GM19468 (cell line): Measurements from ENCODE around the gene TAF3.

ENCODE experiments used
- ATAC-seq: cut with Tn5 transposase; IDR thresholded peaks from one replicate; pipeline ENCODE4 v1.9.1; 2021; ENCODE audit warnings: mild to moderate bottlenecking, moderate library complexity, moderate number of reproducible peaks; ENCODE audit not compliant: unreplicated experiment; ENCODE audit errors: extremely low read depth

Gene TAF3

GRCh38 chr10:7932301-7933036, 114.2 kb downstream of the TAF3 start:
- ATAC-seq, result no peak

DNA sequence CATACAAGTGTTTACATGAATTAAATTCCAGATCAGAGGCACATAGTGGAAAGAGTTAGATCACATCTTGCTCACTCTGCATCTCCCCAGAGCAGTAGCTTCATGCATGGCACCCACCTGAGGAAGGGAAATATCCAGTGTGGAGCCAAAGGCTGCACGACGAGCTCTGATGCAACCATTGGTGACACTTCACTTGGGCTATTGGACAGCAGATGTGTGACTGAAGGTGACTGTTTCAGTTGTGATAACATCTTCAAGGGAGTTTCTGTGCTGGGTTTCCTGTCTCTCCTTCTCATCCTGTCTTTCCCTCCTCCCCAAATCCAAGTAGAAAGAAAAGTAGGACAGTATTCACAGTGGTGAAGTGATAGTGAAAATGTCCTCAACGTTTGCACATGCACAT, 115.0 kb downstream of the TAF3 start:
- ATAC-seq, result no peak

DNA sequence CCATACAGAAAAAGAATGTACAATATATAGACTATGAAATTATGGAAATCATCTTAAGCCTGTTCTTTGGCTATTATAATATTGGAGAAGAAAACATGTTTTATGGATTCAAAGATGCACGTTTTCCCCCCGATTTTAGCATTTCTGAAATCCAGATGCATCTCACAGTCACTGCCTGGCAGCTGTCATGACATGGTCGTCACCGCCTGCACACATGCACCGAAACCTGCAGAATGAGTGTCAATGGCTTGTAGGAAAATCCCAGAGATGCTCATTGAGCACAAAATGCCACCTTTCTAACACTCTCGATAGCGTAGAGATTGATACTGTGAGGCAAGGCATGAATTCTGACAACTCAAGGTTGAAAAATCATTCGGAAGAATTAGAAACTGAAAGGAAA, 115.5 kb downstream of the TAF3 start:
- ATAC-seq, result no peak

GRCh38 chr10:7937315-7937945, 119.1 kb downstream of the TAF3 start:
- ATAC-seq, result no peak

DNA sequence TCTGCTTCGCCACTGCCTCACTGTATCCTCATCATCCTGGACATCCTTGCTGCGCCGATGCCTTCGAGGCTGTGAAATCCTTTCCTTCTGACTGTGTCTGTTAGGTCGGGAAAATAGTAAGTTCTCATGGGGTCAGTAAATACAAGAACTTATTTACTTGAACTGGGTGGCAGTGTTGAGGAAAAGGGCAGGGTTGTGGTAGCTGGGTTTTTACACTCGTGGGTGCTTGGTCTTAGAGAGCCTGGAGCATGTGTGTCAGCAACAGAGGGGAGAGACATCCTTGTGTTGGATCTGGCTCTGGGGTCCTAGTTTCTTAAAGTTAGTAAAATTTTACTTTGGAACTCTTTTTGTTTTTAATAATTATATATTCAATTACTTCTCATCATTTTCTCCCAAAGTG, 123.3 kb downstream of the TAF3 start:
- no peak for ATAC-seq

- no peak for ATAC-seq
Measured at GRCh38 chr10:7942316-7942715, 124.0 kb downstream of the TAF3 start.

DNA sequence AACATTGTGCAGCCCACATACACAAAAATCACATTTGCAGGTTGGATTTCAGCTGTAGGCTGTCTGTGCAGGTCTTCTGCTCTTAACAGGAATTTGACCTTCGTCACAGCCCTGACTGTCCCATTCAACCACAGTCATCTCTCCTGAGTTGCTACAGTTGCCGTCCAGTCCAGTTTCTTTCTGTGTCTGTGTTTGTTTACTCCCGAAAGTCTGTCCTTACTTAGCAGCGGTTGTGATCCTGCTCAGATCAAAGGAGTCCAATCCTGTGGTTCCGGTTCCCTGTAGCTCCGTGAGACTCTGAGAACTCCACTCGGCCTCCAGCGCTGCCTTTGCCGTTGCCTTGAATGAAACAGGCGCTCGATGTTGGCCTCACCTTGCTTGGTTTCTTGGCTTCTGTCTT, 124.6 kb downstream of the TAF3 start:
- ATAC-seq, result no peak

GRCh38 chr10:7944215-7944480, 125.8 kb downstream of the TAF3 start:
- ATAC-seq, result no peak

DNA sequence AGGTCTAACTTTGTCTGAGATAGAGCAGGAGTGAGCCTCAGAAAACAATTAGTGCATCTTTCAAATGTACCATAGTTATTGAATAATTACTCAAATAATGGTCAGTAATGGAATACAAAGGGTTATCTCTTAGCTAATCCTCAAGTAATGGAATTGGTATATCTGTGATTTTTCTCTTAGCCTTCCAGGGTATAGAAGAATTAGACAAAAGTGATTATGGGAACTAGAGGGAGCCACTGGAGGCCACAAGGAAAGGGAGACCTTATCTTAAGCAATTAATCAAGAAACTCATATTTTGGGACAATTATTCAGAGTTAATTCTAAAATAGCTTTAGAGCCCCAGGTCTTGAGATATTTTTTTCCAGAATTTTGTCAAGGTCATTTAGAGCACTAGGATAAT, 126.2 kb downstream of the TAF3 start:
- ATAC-seq, result no peak

DNA sequence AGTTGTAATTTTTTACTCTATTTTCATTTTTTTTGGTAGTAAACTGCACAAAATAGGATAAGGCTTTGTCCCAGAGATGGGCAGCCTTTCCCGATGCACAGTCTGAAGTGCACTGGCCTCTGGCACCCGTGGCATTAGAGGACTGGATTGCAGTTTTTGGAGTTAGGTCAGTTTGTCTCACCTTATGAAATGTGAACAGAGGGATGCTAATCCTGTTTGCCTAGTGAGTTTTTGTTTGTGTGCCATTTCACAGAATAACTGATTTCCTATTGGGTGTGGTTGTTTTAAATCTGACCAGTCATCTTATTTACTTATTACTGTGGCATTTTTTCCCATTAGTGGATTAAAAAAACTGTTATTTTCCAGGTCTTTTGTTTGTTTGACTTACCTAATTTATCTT, 126.7 kb downstream of the TAF3 start:
- ATAC-seq, result no peak

DNA sequence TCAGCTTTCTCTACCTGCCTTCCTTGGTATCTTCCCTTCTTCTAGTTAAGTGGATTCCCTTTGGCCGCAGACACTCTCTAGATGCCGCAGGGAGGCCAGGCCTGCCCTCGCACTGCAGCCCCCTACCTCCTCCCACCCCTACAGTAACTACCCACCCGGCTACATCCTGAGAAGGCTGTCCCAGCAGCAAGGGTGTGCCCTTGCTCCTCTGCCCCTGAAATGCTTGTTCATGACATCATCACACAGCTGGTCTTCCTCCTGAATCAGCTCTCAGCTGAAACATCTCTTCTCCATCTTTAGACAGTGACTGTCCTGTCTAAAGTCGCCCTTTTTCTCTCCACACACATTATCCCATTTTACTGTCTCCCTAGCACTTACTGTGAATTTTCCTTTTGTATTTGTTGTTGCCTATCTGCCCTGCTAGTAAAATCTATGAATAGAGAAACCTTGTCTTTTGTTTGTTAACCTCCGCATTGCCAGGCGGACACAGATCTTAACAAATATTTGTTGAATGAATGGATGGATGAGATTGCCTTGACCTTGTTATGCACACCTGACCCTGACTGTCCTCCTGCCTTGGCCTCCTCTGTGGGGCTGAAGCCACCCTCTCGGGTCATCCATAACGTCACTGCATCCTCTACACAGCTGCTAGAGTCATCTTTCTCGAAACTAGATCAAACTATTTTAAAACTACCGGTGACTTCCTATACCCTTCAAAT, 127.3 kb downstream of the TAF3 start:
- ATAC-seq, result no peak

GRCh38 chr10:7948371-7949000, 130.2 kb downstream of the TAF3 start:
- ATAC-seq, result no peak

DNA sequence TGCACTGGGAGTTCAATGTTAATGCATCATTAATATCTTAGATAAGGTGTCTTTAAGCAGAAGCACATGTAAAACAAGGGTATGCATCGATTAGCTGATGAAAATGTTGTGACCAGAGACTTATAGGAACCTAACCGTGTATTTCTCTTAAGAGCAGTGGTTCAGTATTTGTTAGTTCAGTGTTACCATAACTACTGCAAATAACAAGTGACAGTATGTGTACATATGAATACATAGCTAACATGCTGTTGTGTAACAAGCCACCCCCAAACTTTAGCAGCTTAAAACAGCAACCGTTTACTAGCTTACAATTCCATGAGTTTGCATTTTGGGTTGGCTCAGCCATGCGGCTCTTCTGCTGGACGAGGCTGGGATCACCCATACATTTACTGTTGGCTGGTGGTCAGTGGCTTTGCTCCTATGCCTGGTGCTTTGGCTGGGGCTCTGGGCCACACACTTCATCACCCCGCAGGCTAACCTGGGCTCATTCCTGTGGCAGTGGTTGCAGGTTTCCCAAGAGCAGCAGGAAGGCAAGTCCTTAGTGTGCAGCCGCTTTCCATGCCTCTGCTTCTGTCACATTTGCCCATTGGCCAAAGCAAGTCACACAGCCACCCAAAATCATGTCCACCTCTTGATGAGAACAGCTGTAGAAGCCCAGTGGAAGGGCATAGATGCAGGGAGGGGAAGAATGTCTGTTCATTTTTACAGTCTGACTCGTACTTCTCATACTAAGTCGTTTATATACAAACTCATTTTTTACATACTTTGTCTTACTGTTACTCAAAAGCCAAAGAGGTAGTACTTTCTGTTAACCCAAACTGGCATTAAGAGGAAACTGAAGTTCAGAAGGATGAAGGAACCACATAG, 132.9 kb downstream of the TAF3 start:
- no peak for ATAC-seq

- no peak for ATAC-seq
Measured at GRCh38 chr10:7952266-7952665, 134.0 kb downstream of the TAF3 start.

- ATAC-seq, result no peak
Measured at GRCh38 chr10:7953447-7953846, 135.1 kb downstream of the TAF3 start.

GRCh38 chr10:7955446-7955845, 137.1 kb downstream of the TAF3 start:
- no peak for ATAC-seq

- peak; percentile 87 for ATAC-seq
Measured at GRCh38 chr10:7956508-7956907, 138.2 kb downstream of the TAF3 start.

DNA sequence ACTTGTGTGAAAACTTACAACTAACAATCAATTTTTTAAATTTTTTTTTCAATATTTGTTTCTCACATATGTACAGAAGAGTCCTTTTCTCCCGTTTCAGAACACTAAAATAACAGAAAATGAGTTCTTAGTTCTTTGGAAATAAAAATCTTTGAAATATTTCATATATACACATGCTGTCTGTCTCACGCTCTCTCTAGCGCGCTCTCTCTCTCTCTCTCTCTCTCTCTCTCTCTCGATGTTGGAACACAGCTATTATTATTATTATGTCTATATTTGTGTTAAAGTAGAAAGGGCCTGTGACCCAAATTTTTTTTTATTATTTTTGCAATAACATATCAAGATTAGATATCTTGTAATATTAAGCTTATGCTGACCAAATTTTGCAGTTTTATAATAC, 139.3 kb downstream of the TAF3 start:
- ATAC-seq, result no peak

DNA sequence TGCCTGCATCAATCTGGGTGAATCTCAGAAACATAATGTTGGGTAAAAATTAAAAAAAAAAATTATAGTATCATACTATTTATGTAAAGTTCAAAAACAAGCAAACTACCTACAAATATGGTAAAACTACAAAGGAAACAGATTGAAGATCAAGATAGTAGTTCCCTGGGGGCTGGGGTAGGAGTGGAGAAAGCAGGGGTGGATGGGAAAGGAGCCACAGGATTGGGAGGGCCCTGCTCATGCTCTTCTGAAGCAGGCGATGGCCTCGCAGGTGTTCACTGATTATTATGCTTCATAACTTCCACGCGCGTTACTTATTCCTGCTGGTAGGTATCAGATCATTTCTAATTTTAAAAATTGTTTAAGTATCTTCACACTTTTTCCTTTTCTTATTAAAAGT, 140.1 kb downstream of the TAF3 start:
- no peak for ATAC-seq

GRCh38 chr10:7960108-7960507, 141.8 kb downstream of the TAF3 start:
- no peak for ATAC-seq
